PFSK-1 (cell line): ENCODE measurements around the gene TTL.
A peak's percentile ranks its signal among the peaks of the same experiment; 100 is the strongest.

Experiments
- FOXP2 ChIP-seq: optimal IDR thresholded peaks from 2 replicates; pipeline ENCODE3; 2011; ENCODE audit warnings: borderline replicate concordance, control low read depth, inconsistent platforms; ENCODE audit not compliant: insufficient read depth; ENCODE audit errors: extremely low read length, extremely low read depth
- POLR2AphosphoS5 ChIP-seq: IDR thresholded peaks from 2 replicates; pipeline ENCODE4 v1.6.1; 2012; ENCODE audit warnings: low read depth, mild to moderate bottlenecking, control low read depth, low read length, moderate library complexity
- REST ChIP-seq, 2 experiments: IDR thresholded peaks; 2 replicates each; pipeline versions ENCODE4 v1.6.1 to v1.8.0; 2011 to 2012; ENCODE audit warnings: low read depth in 2 of 2, low read length in 2 of 2, control low read depth in 1 of 2, inconsistent platforms in 1 of 2, mild to moderate bottlenecking in 1 of 2, moderate library complexity in 1 of 2; ENCODE audit not compliant: insufficient read depth in 1 of 2
- SIN3A ChIP-seq: IDR thresholded peaks from 2 replicates; pipeline ENCODE4 v1.6.1; 2012; ENCODE audit warnings: mild to moderate bottlenecking, low read length, moderate library complexity, borderline replicate concordance; ENCODE audit not compliant: insufficient read depth
- TAF1 ChIP-seq: IDR thresholded peaks from 2 replicates; pipeline ENCODE4 v1.6.1; 2012; ENCODE audit warnings: low read length, control low read depth, borderline replicate concordance; ENCODE audit not compliant: insufficient read depth

The TTL gene

GRCh38 chr2:112487444-112487961 is 5.5 kb downstream of the TTL start:
- TF ChIP-seq TAF1 (no peak), SIN3A (no peak), REST (IDR thresholded peaks at IDR 0.05; ENCODE audit: insufficient read depth in 1 of 2, low read depth in 2 of 2, low read length in 2 of 2) (peak; percentile 28 to 66; a peak in 3 of 4 replicates), POLR2AphosphoS5 (no peak), FOXP2 (no peak)

- TF ChIP-seq REST (IDR thresholded peaks at IDR 0.05; ENCODE audit: insufficient read depth in 1 of 2, low read depth in 2 of 2, low read length in 2 of 2) (0 out of 4 replicates have a peak, but pooled peaks of 1 of the 2 experiments have one; percentile 19), TAF1 (no peak)
Observed at GRCh38 chr2:112488201-112488600, 6.2 kb downstream of the TTL start.

GRCh38 chr2:112491946-112492345 is 10.0 kb downstream of the TTL start:
- TF ChIP-seq REST (IDR thresholded peaks at IDR 0.05; ENCODE audit: insufficient read depth in 1 of 2, low read depth in 2 of 2, low read length in 2 of 2) (no peak), POLR2AphosphoS5 (no peak), SIN3A (no peak), FOXP2 (no peak), TAF1 (no peak)

GRCh38 chr2:112493048-112493447 is 11.1 kb downstream of the TTL start:
- TF ChIP-seq FOXP2 (no peak), TAF1 (no peak), REST (IDR thresholded peaks at IDR 0.05; ENCODE audit: insufficient read depth in 1 of 2, low read depth in 2 of 2, low read length in 2 of 2) (no peak), SIN3A (no peak), POLR2AphosphoS5 (no peak)

GRCh38 chr2:112493858-112494648 is 12.1 kb downstream of the TTL start:
- TF ChIP-seq SIN3A (no peak), REST (IDR thresholded peaks at IDR 0.05; ENCODE audit: insufficient read depth in 1 of 2, low read depth in 2 of 2, low read length in 2 of 2) (no peak), FOXP2 (no peak), TAF1 (no peak), POLR2AphosphoS5 (no peak)
